GM12878 (cell line): Measurements from ENCODE around the gene PPP2R5C. TPM values are rescaled to one million over a fixed set of nuclear protein-coding genes. Genes with fewer than 3 reads are reported as not detected.

Source experiments
- ASH2L ChIP-seq: fragments of 300-600, 200-600 bp; sonication (generic); IDR thresholded peaks from 2 replicates; pipeline ENCODE4 v1.6.1; 2017; ENCODE audit warnings: low read depth, mild to moderate bottlenecking, borderline replicate concordance
- BCL11A ChIP-seq: IDR thresholded peaks from 2 replicates; pipeline ENCODE4 v1.6.1; 2011; ENCODE audit warnings: low read depth, low read length
- BCL3 ChIP-seq: IDR thresholded peaks from 2 replicates; pipeline ENCODE4 v1.6.1; 2011; ENCODE audit warnings: borderline replicate concordance, low read depth, mild to moderate bottlenecking, moderate library complexity, low read length; ENCODE audit not compliant: insufficient read depth, poor library complexity, severe bottlenecking
- CBFB ChIP-seq: IDR thresholded peaks from 2 replicates; pipeline ENCODE4 v1.6.1; 2016; ENCODE audit warnings: antibody characterized with exemption, low read depth
- CBX5 ChIP-seq: sonication (generic); IDR thresholded peaks from 2 replicates; pipeline ENCODE4 v1.6.1; 2016; ENCODE audit warnings: low read depth, moderate library complexity, mild to moderate bottlenecking, inconsistent platforms
- CHD4 ChIP-seq: fragments of 200-600 bp; sonication (generic); IDR thresholded peaks from 2 replicates; pipeline ENCODE4 v1.6.1; 2016; ENCODE audit warnings: mild to moderate bottlenecking
- CREB1 ChIP-seq: IDR thresholded peaks from 2 replicates; pipeline ENCODE4 v1.6.1; 2012; ENCODE audit warnings: low read depth, mild to moderate bottlenecking, inconsistent platforms
- ELK1 ChIP-seq: IDR thresholded peaks from 2 replicates; pipeline ENCODE4 v1.6.1; 2012; ENCODE audit warnings: low read depth, low read length, improper control_type of control experiment
- EP300 ChIP-seq, 2 experiments: fragments of 150-350 bp in 1 of 2; IDR thresholded peaks; 2 replicates each; pipeline ENCODE4 v1.6.1; 2011 to 2012; ENCODE audit warnings: low read depth in 2 of 2, low read length in 2 of 2, borderline replicate concordance in 1 of 2, improper control_type of control experiment in 1 of 2, inconsistent platforms in 1 of 2; ENCODE audit not compliant: control insufficient read depth in 1 of 2
- ESRRA ChIP-seq: IDR thresholded peaks from 2 replicates; pipeline ENCODE4 v1.6.1; 2012; ENCODE audit warnings: mild to moderate bottlenecking, low read length, improper control_type of control experiment
- KAT2A ChIP-seq: conservative IDR thresholded peaks from 2 replicates; pipeline ENCODE4 v1.6.1; 2011; ENCODE audit warnings: low read depth, low read length; ENCODE audit not compliant: control insufficient read depth
- MXI1 ChIP-seq: fragments of 150-350 bp; IDR thresholded peaks from 2 replicates; pipeline ENCODE4 v1.6.1; 2011; ENCODE audit warnings: low read depth, mild to moderate bottlenecking, inconsistent platforms, low read length, improper control_type of control experiment
- MYC ChIP-seq: IDR thresholded peaks from 2 replicates; pipeline ENCODE4 v1.6.1; 2011; ENCODE audit warnings: mild to moderate bottlenecking, low read length, moderate library complexity, inconsistent platforms; ENCODE audit not compliant: insufficient read depth, insufficient replicate concordance, insufficient read length, severe bottlenecking
- NFIC ChIP-seq: IDR thresholded peaks from 2 replicates; pipeline ENCODE4 v1.6.1; 2012; ENCODE audit warnings: low read depth, mild to moderate bottlenecking, inconsistent platforms, low read length, moderate library complexity
- NFYB ChIP-seq: IDR thresholded peaks from 2 replicates; pipeline ENCODE4 v1.6.1; 2011; ENCODE audit warnings: low read depth, mild to moderate bottlenecking, low read length, improper control_type of control experiment, moderate library complexity; ENCODE audit not compliant: insufficient read depth
- POLR2A ChIP-seq: IDR thresholded peaks from 2 replicates; pipeline ENCODE4 v1.6.1; 2011; ENCODE audit warnings: low read depth, mild to moderate bottlenecking, low read length
- POLR2AphosphoS5 ChIP-seq: IDR thresholded peaks from 2 replicates; pipeline ENCODE4 v1.6.1; 2011; ENCODE audit warnings: mild to moderate bottlenecking, low read length, inconsistent platforms
- PRDM15 ChIP-seq: fragments of 450-650 bp; formaldehyde crosslinking; IDR thresholded peaks from 2 replicates; pipeline ENCODE4 v1.4.0; 2020; ENCODE audit warnings: mild to moderate bottlenecking, moderate library complexity
- RELA ChIP-seq: fragments of 450-650 bp; IDR thresholded peaks from 2 replicates; pipeline ENCODE4 v1.8.0; 2014; ENCODE audit warnings: borderline replicate concordance; ENCODE audit not compliant: partially characterized antibody
- SPI1 ChIP-seq: IDR thresholded peaks from 2 replicates; pipeline ENCODE4 v1.6.1; 2011; ENCODE audit warnings: low read depth, mild to moderate bottlenecking, low read length, moderate library complexity, borderline replicate concordance; ENCODE audit not compliant: insufficient read depth
- ZSCAN29 ChIP-seq: fragments of 450-650 bp; IDR thresholded peaks from 2 replicates; pipeline ENCODE4 v1.6.1; 2017; ENCODE audit warnings: mild to moderate bottlenecking, moderate library complexity
- ZZZ3 ChIP-seq: IDR thresholded peaks from 2 replicates; pipeline ENCODE4 v1.6.1; 2011; ENCODE audit warnings: low read depth; ENCODE audit not compliant: control insufficient read depth, insufficient read length
- polyA plus RNA-seq, 11 experiments: library from polyadenylated mRNA; depleted of rRNA in 4 of 11; unstranded in 6 of 11; stranded (reverse) in 5 of 11; fragments of >200 nt; fragmentation: Nextera tagmentation in 4 of 11; fragmentation: Illumina TruSeq in 1 of 11; extraction: Ambion mirVana in 4 of 11; extraction: Trizol in 1 of 11; gene quantifications; 1 replicate in 1 of 11; 2 replicates in 10 of 11; pipeline versions ENCODE4 v1.2.1 to v1.2.3, GENCODE V29; 2011 to 2016; ENCODE audit warnings: inconsistent platforms in 2 of 11, missing spikeins in 2 of 11, low read depth in 1 of 11
- total RNA-seq, 4 experiments: library from RNA; depleted of rRNA in 3 of 4; stranded (reverse); fragments of >200 nt in 3 of 4; fragmentation: Illumina TruSeq in 1 of 4; extraction: Trizol in 1 of 4; gene quantifications; 2 replicates each; pipeline versions ENCODE4 v1.2.1 to v1.2.3, GENCODE V29; 2013 to 2021

PPP2R5C gene
- total and polyA plus RNA-seq, 10 of the 15 experiments (the other 5 are each of a cell fraction or from before 2014, with no cell fraction given), result 106 to 199 (median 144) TPM

GRCh38 chr14:101878822-101879528, 117.5 kb downstream of the PPP2R5C start (continued):
- TF ChIP-seq ZZZ3 (no peak), ZSCAN29 (no peak), CREB1 (0 out of 2 replicates have a peak, but pooled peaks have one; percentile 10), NFIC (no peak), RELA (no peak), PRDM15 (CRISPR knock-in tag) (no peak), CBFB (no peak), MXI1 (no peak), CBX5 (no peak), POLR2A (no peak), MYC (no peak), BCL3 (no peak), BCL11A (0 out of 2 replicates have a peak, but pooled peaks have one; percentile 21), KAT2A (no peak), POLR2AphosphoS5 (no peak), NFYB (no peak), CHD4 (no peak), ESRRA (no peak), SPI1 (no peak), ASH2L (no peak), EP300 (IDR thresholded peaks at IDR 0.05; ENCODE audit: borderline replicate concordance in 1 of 2, control insufficient read depth in 1 of 2, low read depth in 2 of 2, low read length in 2 of 2) (peak; percentile 28 to 75; a peak in 2 of 4 replicates), ELK1 (no peak)
